ENCODE data around the gene SLC39A11. TPM values are rescaled to one million over a fixed set of nuclear protein-coding genes. Genes with fewer than 3 reads are reported as not detected.

SLC39A11 gene
- total RNA-seq, 2 experiments from 2014 or later = 25.6 to 51.5 TPM

DNA sequence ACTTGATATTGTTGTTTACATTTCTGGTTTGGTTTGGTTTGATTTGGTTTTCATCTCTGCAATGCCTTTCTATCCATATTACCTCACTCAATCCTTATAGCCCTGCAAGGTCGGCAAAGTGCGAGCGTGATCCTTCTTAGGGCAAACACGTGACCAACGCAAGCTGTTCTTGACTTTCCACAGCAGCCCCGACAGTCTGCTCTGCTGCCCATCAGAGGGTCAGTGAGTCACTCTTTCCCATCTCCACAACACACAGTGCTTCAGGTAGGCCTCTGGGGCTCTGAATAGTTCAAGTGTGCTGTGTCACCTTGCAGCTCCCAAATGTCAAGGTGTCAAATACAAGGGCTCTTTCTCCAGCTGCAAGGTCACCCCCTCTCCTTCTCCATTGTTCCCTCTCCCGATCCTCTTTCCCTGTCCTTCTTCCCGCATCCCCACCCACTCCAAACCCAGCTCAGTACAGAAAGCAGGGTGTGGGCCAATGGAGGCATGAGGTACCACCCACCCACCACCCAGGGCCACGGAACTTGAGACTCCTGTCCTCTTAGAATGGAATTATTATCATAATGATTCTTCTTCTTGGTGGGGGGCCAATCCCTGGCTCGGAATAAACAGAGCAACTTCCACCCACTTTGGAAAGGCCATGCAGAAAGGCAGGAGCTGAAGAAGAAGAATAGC lies 139.7 kb downstream of the SLC39A11 start:
- CTCF ChIA-PET (ENCODE audit: unreplicated experiment) = no interaction called here
- intact Hi-C loops (cut with micrococcal nuclease; ENCODE audit: unreplicated experiment) = no loop called here

DNA sequence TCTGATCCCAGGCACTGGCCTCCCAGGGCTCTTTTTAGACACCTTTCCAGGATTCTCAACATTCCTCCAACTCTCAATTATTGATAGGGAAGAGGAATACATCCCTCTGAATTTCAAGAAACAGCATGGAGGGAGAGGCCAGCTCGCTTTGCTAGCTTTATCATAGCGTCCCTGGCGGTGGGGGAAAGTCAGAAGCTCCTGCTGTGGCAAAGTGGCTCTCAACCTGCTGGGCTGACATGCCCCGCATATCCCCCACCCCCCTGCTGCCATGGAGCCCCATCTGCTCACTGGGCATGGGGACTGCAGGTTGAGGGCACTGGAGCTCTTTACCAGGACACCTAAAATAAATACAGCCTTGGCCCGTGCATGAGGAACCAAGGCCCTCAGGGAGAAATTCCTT lies 140.3 kb downstream of the SLC39A11 start:
- no peak overlapping the region for H3K4me3 ChIP-seq (ENCODE audit: low read depth, low read length, poor library complexity, severe bottlenecking)
- BruUV-seq (replicated peaks) = no TSS peak
- no peaks in the 10 kb centered on the region for H3K79me2 ChIP-seq (ENCODE audit: insufficient read depth, low read depth, low read length)
- H3K4me1 ChIP-seq (ENCODE audit: insufficient read depth, low read length, poor library complexity, severe bottlenecking) = peaks cover 5% of the 10 kb centered on the region
- no peak overlapping the region for H2AFZ ChIP-seq (ENCODE audit: low read length)
- intact Hi-C loops (cut with micrococcal nuclease; ENCODE audit: unreplicated experiment) = no loop called here
- DNase-seq (ENCODE audit: low spot score) = no peak
- no peaks in the 10 kb centered on the region for H3K36me3 ChIP-seq (ENCODE audit: insufficient read depth, low read length)
- H3K27ac ChIP-seq (ENCODE audit: low read depth, low read length, poor library complexity, severe bottlenecking) = no peak overlapping the region
- no peaks in the 10 kb centered on the region for H3K9me3 ChIP-seq (ENCODE audit: low read length)
- TF ChIP-seq, protein P1, sequence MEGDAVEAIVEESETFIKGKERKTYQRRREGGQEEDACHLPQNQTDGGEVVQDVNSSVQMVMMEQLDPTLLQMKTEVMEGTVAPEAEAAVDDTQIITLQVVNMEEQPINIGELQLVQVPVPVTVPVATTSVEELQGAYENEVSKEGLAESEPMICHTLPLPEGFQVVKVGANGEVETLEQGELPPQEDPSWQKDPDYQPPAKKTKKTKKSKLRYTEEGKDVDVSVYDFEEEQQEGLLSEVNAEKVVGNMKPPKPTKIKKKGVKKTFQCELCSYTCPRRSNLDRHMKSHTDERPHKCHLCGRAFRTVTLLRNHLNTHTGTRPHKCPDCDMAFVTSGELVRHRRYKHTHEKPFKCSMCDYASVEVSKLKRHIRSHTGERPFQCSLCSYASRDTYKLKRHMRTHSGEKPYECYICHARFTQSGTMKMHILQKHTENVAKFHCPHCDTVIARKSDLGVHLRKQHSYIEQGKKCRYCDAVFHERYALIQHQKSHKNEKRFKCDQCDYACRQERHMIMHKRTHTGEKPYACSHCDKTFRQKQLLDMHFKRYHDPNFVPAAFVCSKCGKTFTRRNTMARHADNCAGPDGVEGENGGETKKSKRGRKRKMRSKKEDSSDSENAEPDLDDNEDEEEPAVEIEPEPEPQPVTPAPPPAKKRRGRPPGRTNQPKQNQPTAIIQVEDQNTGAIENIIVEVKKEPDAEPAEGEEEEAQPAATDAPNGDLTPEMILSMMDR (conservative IDR thresholded peaks at IDR 0.05; ENCODE audit: low read length) = no peak
- TF ChIP-seq EZH2phosphoT487 (IDR thresholded peaks at IDR 0.05; ENCODE audit: borderline replicate concordance, low read depth, low read length) = no peak
- ChIA-PET POLR2A (interaction anchor here (0.5 to 1.0 kb wide), 4 partner anchors 9 to 107 kb away, joined by 3 to 4 read pairs (median 3); no protein-coding TSS in a partner anchor), CTCF (ENCODE audit: unreplicated experiment) (no interaction called here)
- H3K4me2 ChIP-seq (ENCODE audit: low read length) = no peak overlapping the region
- no peaks in the 10 kb centered on the region for H4K20me1 ChIP-seq (ENCODE audit: insufficient read depth, low read length)
- no peaks in the 10 kb centered on the region for H3K9me2 ChIP-seq (ENCODE audit: insufficient read depth, low read length)

More for the DNA sequence above, 139.7 kb downstream of the SLC39A11 start:
- POLR2A ChIA-PET = interaction anchor here (0.6 to 1.0 kb wide), 3 partner anchors 9 to 106 kb away, joined by 3 to 4 read pairs (median 3); no protein-coding TSS in a partner anchor
- Histone ChIP-seq H3K4me2 (ENCODE audit: low read length) (no peak overlapping the region), H3K9me2 (ENCODE audit: insufficient read depth, low read length) (no peaks in the 10 kb centered on the region), H3K9me3 (ENCODE audit: low read length) (no peaks in the 10 kb centered on the region), H3K36me3 (ENCODE audit: insufficient read depth, low read length) (no peaks in the 10 kb centered on the region), H3K79me2 (ENCODE audit: insufficient read depth, low read depth, low read length) (no peaks in the 10 kb centered on the region), H3K27ac (ENCODE audit: low read depth, low read length, poor library complexity, severe bottlenecking) (no peak overlapping the region), H3K4me1 (ENCODE audit: insufficient read depth, low read length, poor library complexity, severe bottlenecking) (peaks cover 5% of the 10 kb centered on the region), H2AFZ (ENCODE audit: low read length) (no peak overlapping the region), H4K20me1 (ENCODE audit: insufficient read depth, low read length) (no peaks in the 10 kb centered on the region), H3K4me3 (ENCODE audit: low read depth, low read length, poor library complexity, severe bottlenecking) (no peak overlapping the region)
- TF ChIP-seq, protein P1 (conservative IDR thresholded peaks at IDR 0.05; ENCODE audit: low read length) = no peak
- BruUV-seq (replicated peaks) = no TSS peak
- no peak for DNase-seq (ENCODE audit: low spot score)

DNA sequence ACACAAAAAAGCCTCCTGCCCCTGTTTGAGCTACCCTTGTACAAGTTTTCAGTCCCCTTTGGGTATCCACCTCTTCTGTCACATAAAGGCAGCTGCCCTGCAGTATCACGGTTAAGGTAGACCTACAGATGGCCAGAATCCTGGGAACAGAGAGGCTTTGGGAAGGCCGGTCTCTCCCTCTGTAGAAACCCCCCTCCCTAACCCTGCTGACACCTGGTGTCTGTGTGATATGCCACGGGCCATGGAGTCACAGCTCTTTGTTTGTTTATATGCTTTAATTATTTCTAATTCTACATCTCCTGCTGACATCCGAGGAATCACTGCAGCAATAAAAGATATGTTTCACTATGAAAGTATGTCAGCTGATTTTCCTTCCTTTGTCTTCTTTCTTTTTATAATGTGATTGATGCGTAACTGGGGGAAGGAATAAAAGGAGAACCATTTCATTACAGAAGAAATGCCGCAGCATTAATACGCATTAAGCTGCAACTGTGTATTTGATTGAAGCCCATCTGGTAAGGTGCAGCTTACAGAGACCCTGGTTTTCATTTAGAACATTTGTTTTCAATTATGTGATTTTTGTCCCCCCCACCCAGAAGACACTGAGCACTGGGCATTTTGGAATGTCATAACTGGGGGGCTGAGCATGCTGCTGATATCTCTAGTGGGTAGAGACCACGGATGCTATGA lies 142.1 kb downstream of the SLC39A11 start:
- Histone ChIP-seq H3K79me2 (ENCODE audit: insufficient read depth, low read depth, low read length) (no peaks in the 10 kb centered on the region), H3K4me2 (ENCODE audit: low read length) (no peak overlapping the region), H3K36me3 (ENCODE audit: insufficient read depth, low read length) (no peaks in the 10 kb centered on the region), H3K4me3 (ENCODE audit: low read depth, low read length, poor library complexity, severe bottlenecking) (no peak overlapping the region), H3K9me2 (ENCODE audit: insufficient read depth, low read length) (no peaks in the 10 kb centered on the region), H2AFZ (ENCODE audit: low read length) (no peak overlapping the region), H4K20me1 (ENCODE audit: insufficient read depth, low read length) (no peaks in the 10 kb centered on the region), H3K27ac (ENCODE audit: low read depth, low read length, poor library complexity, severe bottlenecking) (no peak overlapping the region), H3K4me1 (ENCODE audit: insufficient read depth, low read length, poor library complexity, severe bottlenecking) (no peaks in the 10 kb centered on the region), H3K9me3 (ENCODE audit: low read length) (no peaks in the 10 kb centered on the region)
- CTCF ChIA-PET (ENCODE audit: unreplicated experiment) = interaction anchor here (1.2 kb wide), 1 partner anchor 223 kb away, joined by 5 read pairs; no protein-coding TSS in a partner anchor
- no TSS peak for BruUV-seq (replicated peaks)
- no peak for DNase-seq (ENCODE audit: low spot score)
- TF ChIP-seq, protein P1 (conservative IDR thresholded peaks at IDR 0.05; ENCODE audit: low read length) = no peak
- no peak for TF ChIP-seq EZH2phosphoT487 (IDR thresholded peaks at IDR 0.05; ENCODE audit: borderline replicate concordance, low read depth, low read length)
- intact Hi-C loops (cut with micrococcal nuclease; ENCODE audit: unreplicated experiment) = no loop called here
- POLR2A ChIA-PET = interaction anchor here (0.6 to 0.9 kb wide), 3 partner anchors 33 to 271 kb away, joined by 3 to 4 read pairs (median 3); no protein-coding TSS in a partner anchor

Measured in OCI-LY7 (cell line).